HG02610 (cell line): Measurements from ENCODE around the gene MTNR1A.

Experiments
- ATAC-seq: cut with Tn5 transposase; IDR thresholded peaks from one replicate; pipeline ENCODE4 v1.9.1; 2021; ENCODE audit warnings: mild to moderate bottlenecking, moderate library complexity; ENCODE audit not compliant: unreplicated experiment

The MTNR1A gene

GRCh38 chr4:186554914-186555827, at the start of gene MTNR1A:
MTNR1A (minus strand) TSS chr4:186555567; CDS start chr4:186555365, 202 bp downstream.
- ATAC-seq: no peak

DNA sequence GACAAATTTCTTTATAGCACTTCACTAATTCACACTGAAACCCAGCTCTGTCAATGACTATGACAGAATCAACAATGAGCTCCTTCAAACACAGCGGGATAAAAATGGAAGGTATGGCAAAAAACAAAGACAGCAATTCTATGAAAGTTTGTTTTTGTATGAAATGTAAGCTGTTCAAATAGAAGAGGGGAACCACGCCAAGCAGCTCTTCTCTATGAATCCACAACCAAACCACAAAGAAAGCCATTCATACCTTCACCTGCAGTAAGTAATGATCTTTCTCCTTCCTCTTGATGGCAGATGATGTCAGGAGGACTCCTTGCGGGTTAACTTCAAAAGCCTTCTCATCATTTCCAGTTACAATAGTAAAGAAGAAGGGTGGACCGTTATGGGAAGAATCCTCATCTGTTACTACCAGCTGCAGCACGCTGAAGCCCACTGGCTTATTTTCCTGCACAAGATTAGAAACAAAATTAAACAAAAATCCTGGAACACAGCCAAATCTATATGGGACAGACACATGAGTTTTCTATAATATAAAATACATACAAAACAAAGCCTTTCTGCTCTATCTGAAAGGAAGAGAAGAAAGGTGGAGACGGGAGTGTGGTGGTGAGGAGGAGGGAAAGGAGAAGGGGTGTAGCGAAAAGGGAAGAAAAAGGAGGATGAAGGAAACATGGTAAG, 48.9 kb upstream of the MTNR1A start:
- ATAC-seq: no peak

- no peak for ATAC-seq
Measured at GRCh38 chr4:186602978-186603377, 47.6 kb upstream of the MTNR1A start.

DNA sequence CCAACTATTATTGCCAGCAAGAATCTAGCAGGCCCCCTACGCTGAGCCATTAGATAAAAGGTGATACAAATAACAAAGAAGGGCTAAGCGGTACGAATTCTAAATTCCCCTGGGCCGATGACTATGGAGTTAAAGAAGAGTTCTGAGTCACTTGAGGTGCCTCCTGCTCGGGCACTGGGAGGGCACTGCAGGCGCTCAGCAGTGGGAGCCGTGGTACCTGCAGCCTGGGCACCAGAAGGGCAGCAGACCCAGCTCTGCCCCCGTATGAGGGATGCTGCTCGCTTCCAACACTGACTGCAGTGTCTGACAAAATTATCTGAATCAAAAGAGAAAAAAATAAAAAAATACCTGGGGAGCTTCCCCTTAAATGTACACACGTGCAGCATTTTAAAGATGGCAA, 44.1 kb upstream of the MTNR1A start:
- no peak for ATAC-seq

DNA sequence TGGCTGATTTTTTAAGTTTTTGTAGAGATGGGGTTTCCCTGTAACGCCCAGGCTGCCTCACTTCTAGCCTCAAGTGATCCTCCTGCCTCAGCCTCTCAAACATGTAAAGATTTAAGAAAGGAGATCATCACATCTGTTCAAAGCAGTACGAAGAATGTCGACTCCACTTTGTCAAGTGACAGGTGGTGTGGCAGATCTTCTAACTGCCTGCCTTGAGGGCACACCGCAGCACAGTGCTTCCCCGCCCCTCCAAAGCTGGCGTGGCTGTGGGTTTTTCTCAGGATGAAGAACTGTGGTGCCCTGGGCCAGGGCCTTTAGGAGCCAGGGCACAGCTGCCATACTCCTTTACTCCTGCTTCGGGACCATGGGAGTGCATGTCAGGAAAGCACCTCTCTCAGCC, 43.3 kb upstream of the MTNR1A start:
- ATAC-seq: no peak

DNA sequence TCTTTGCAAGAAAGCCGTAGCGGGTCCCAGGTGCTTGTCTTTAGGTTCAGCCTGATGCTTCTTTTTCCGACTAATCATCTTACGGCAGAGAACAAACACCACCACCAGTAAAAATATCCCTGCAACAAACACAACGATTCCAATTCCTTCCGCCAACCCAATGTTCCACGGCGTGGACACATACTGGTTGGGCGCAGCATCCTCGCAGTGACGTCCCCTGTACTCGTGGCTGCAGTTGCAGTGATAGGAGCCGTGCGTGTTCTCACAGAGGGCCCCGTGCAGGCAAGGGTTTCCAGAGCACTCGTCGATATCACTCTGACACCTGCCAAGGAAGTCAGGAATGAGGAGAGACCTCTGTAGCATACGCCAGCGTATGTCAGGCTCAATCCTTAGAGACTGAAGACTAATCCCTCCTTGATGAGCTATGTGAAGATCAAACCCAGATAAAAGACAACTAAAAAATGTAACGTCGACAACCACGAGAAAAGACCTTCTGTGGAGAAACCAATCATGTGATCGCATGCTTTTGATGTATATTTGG, 41.6 kb upstream of the MTNR1A start:
- ATAC-seq: no peak

GRCh38 chr4:186596346-186596745, 41.0 kb upstream of the MTNR1A start:
- ATAC-seq: no peak

DNA sequence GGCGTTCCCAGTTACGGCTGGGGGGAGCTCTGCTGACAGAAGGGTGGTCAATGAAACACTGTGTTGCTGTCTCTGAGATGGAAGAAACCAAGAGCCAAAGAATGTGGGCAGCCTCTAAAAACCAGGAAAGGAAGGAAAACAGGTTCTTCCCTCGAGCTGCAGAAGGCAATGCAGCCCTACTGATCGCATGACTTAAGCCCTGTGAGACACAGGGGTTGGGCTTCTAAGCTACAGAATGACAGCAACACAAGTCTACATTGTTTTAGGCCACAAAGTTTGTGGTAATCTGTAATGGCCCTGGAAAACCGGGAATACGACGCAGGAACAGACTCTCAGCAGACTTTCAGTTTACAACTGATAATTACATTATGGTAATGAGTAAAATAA, 38.2 kb upstream of the MTNR1A start:
- no peak for ATAC-seq

DNA sequence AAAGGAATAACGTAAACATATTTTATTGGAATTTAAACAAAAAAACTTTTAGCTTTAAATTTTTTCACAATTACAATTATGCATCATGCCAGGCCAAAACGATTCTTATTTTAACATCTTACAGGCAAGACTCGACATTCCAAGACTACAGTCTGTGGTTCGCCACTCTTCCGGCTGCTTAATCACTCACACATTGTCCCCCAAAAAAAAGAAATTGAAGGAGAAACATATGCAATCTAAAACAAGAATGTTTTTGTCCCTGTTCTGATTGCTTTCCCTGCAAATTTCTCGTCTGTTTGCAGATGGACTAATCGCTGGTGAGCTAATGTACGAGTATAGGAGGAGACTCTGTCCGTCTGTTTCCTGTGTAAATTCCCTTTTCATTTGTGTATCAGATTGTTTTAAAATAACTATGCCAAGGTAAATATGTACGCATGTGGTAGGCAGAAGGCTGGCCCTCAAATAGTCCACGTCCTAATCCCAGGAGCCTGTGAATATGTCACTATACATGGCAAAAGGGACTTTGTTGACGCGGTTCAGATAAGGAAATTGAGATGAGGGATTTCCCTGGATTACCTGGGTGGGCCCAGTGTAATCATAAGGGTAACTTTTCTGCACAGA, 37.7 kb upstream of the MTNR1A start:
- ATAC-seq: no peak

- no peak for ATAC-seq
Measured at GRCh38 chr4:186592445-186592844, 37.1 kb upstream of the MTNR1A start.

GRCh38 chr4:186591651-186592050, 36.3 kb upstream of the MTNR1A start:
- ATAC-seq: no peak

- no peak for ATAC-seq
Measured at GRCh38 chr4:186588503-186588902, 33.1 kb upstream of the MTNR1A start.

GRCh38 chr4:186587416-186588018, 32.1 kb upstream of the MTNR1A start:
- ATAC-seq: peak; percentile 74

- ATAC-seq: no peak
Measured at GRCh38 chr4:186586205-186586604, 30.8 kb upstream of the MTNR1A start.

DNA sequence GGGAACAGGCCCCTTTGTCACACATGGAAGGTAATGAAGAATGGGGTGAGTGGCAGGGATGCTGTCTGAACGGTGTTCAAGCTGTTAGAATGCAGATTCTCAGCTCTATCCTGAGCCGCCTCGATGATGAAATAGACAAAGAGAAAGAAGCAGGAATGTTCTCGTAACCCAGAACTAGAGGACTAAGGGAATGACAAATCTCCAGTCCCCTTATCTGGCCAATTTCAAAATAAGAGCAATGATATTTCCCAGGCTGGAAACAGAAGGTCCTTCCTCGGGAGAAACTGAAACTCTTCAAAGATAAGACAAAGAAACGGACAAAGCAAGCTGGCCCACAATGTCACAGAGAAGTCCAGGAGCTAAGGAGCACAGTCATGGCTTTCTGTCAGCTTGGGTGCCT, 29.5 kb upstream of the MTNR1A start:
- ATAC-seq: no peak

- ATAC-seq: no peak
Measured at GRCh38 chr4:186581421-186581820, 26.1 kb upstream of the MTNR1A start.

DNA sequence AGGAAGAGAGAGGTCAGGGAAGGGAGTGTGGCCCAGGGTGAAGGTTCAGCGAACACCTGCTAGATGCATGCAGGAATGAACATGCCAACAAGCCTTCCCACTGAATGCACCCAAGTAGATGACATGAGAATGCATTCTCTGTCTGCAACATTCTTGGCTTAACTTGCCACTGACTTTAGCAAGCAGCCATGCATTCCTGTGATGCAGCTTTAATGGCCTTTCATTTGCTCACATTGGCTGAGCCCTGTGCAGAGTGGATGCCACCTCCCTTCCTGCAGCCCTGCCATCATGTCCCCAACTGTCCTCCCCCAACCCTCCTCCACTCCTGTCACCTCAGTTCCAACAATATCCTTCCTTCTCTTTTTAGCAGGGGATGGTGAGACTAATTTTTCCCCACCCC, 25.3 kb upstream of the MTNR1A start:
- ATAC-seq: no peak

DNA sequence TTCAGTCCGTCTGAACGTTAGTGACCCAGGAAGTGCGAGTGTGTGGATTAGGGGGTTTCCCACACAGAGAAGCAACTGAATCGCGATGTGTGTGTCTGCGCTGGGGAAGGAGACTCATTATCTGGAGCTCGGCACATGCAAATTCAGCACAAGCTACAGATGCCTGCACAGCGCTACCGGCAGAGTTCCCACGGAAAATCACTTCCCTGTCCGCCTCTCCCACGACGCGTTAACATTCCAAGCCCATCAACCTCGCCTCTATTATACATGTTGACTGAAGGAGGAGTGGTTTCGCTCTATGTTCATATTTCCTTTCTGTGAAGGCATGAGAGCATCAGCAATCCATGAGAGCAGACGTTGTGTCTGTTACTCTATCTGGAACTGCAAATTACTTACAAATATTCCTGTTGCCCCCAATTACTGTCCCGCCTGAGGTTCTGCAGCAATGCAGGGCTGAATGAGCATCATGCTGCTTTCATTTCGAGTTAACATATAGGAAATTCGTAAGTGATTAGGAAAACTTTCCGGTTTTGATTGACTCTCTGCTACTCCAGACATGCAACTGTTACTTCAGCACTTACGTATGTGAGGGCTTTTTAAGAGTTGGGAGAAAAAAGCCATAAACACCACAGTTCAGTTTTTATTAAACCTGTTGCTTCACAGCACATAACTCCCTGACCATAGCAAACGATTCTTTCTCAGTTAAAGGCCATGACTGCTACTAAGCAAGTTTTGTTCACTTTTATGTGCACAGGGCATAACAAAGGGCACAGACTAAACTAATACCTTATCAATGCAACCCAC, 15.0 kb upstream of the MTNR1A start:
- ATAC-seq: no peak

DNA sequence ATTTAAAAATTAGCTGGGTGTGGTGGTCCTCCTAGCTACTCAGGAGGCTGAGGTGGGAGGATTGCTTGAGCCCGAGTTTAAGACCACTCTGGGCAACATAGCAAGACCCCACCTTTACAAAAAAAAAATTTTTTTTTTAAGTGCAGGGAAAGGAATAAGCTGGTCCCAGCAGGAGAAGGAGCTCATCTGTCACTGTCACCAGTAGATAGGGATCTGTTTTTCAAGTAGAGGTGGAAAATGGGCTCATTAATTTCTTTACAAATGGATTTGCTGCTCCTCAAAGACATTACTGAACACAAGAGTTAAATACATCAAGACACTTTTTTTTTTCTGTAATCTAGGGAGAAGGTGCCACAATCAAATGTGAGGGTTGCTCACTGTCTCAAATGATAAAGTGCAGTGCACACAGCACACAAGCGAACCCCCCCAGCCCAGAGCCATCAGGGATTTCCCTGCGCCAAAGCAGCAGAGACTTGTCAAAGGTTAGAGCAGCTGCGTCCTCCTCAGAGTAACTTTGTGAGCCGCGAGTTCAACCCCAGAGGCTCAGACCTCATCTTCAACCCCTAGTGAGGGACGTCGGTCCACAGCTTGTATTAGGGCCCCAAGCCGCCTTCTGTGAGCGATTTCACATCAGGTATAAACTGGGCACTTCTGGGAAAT, 14.3 kb upstream of the MTNR1A start:
- ATAC-seq: no peak

GRCh38 chr4:186566068-186566467, 10.7 kb upstream of the MTNR1A start:
- ATAC-seq: no peak
